GM12878 (cell line): ENCODE measurements around the gene CCDC110. TPM values are rescaled to one million over a fixed set of nuclear protein-coding genes. Genes with fewer than 3 reads are reported as not detected.

ENCODE experiments used
- ATAC-seq: fragments of 200-7000 bp; cut with Tn5 transposase; 3 replicates; pipeline ENCODE4 v1.9.1; 2020; ENCODE audit warnings: mild to moderate bottlenecking, moderate library complexity
- BruUV-seq: library from RNA; stranded (reverse); fragments of 400-500 nt; replicated peaks from 2 replicates; lab custom pipeline; 2021; lab: Mats Ljungman, UMichigan
- CTCF ChIA-PET: fragments of 300-600 bp; sonication (Branson Sonifier 250); formaldehyde crosslinking; extraction: SDS; loops from one replicate; lab custom pipeline; 2021; ENCODE audit warnings: inconsistent platforms; lab: Yijun Ruan, JAX
- POLR2A ChIA-PET: fragments of 350-600 bp; formaldehyde crosslinking; extraction: SDS; loops from one replicate; lab custom pipeline; 2021; ENCODE audit warnings: inconsistent platforms; lab: Charles Lee
- RAD21 ChIA-PET: fragments of 300-600 bp; sonication (Branson Sonifier 250); formaldehyde crosslinking; loops from one replicate; lab custom pipeline; 2023; ENCODE audit warnings: antibody characterized with exemption; ENCODE audit not compliant: unreplicated experiment; lab: Charles Lee
- SMC1A ChIA-PET: fragments of 300-600 bp; sonication (Branson Sonifier 250); formaldehyde crosslinking; loops from one replicate; lab custom pipeline; 2023; ENCODE audit not compliant: unreplicated experiment, uncharacterized antibody; lab: Charles Lee
- DNase-seq: peaks from one replicate; pipeline ENCODE4 v3.0.0-alpha.2; 2011; ENCODE audit warnings: low read depth, low spot score
- FAIRE-seq: peaks from 3 replicates; lab custom pipeline; 2011; peaks lifted over from hg19 to GRCh38; lab: Jason Lieb, UNC
- H2AFZ ChIP-seq: 2 replicates; pipeline ENCODE4 v1.6.0; 2011; ENCODE audit warnings: low read depth, low read length, control low read depth; ENCODE audit not compliant: control insufficient read depth
- H3K27ac ChIP-seq: 2 replicates; pipeline ENCODE4 v1.5.1; 2011; ENCODE audit warnings: control low read depth; ENCODE audit not compliant: control insufficient read depth, insufficient read depth
- H3K27me3 ChIP-seq, 2 experiments: replicated peaks in 1 of 2; 2 replicates each; pipeline versions ENCODE4 v1.6.0 to v1.6.1; 2011; ENCODE audit warnings: low read length in 1 of 2; ENCODE audit not compliant: control insufficient read depth in 2 of 2, insufficient read depth in 2 of 2
- H3K36me3 ChIP-seq, 2 experiments: 2 replicates each; pipeline ENCODE4 v1.5.1; 2011; ENCODE audit warnings: low read length in 1 of 2; ENCODE audit not compliant: control insufficient read depth in 2 of 2, insufficient read depth in 2 of 2
- H3K4me1 ChIP-seq: 2 replicates; pipeline ENCODE4 v1.6.1; 2011; ENCODE audit warnings: mild to moderate bottlenecking, low read length, moderate library complexity, mixed read lengths; ENCODE audit not compliant: control insufficient read depth, insufficient read depth
- H3K4me2 ChIP-seq: 2 replicates; pipeline ENCODE4 v1.6.0; 2011; ENCODE audit warnings: control low read depth; ENCODE audit not compliant: control insufficient read depth, insufficient read depth
- H3K4me3 ChIP-seq: fragments of 200-600 bp; sonication (generic); 2 replicates; pipeline ENCODE4 v1.5.1; 2016
- H3K79me2 ChIP-seq: 2 replicates; pipeline ENCODE4 v1.6.0; 2011; ENCODE audit warnings: low read length; ENCODE audit not compliant: control insufficient read depth, insufficient read depth
- H3K9ac ChIP-seq: 2 replicates; pipeline ENCODE4 v1.8.0; 2011; ENCODE audit warnings: low read length, control low read depth, mixed read lengths; ENCODE audit not compliant: control insufficient read depth, insufficient read depth
- H3K9me3 ChIP-seq: replicated peaks from 3 replicates; pipeline ENCODE4 v1.5.1; 2011; ENCODE audit warnings: mild to moderate bottlenecking, low read length; ENCODE audit not compliant: control insufficient read depth, insufficient read depth
- H4K20me1 ChIP-seq: 2 replicates; pipeline ENCODE4 v1.6.0; 2011; ENCODE audit not compliant: control insufficient read depth, insufficient read depth
- ATF7 ChIP-seq: fragments of 450-650 bp; IDR thresholded peaks from 2 replicates; pipeline ENCODE4 v1.6.1; 2016; ENCODE audit warnings: low read depth, mild to moderate bottlenecking
- CTCF ChIP-seq, 3 experiments: IDR thresholded peaks in 2 of 3; conservative IDR thresholded peaks in 1 of 3; 2 replicates each; pipeline ENCODE4 v1.5.1; 2011; ENCODE audit warnings: low read depth in 3 of 3, low read length in 3 of 3, mild to moderate bottlenecking in 3 of 3, control low read depth in 2 of 3, moderate library complexity in 2 of 3, inconsistent platforms in 1 of 3, mixed read lengths in 1 of 3; ENCODE audit not compliant: control insufficient read depth in 2 of 3, insufficient read depth in 1 of 3; ENCODE audit errors: extremely low read depth in 1 of 3
- ESRRA ChIP-seq: IDR thresholded peaks from 2 replicates; pipeline ENCODE4 v1.6.1; 2012; ENCODE audit warnings: mild to moderate bottlenecking, low read length, improper control_type of control experiment
- FOXK2 ChIP-seq: fragments of 450-650 bp; IDR thresholded peaks from 2 replicates; pipeline ENCODE4 v1.6.1; 2017; ENCODE audit warnings: mild to moderate bottlenecking, moderate library complexity
- HDGF ChIP-seq: fragments of 450-650 bp; IDR thresholded peaks from 2 replicates; pipeline ENCODE4 v1.6.1; 2016; ENCODE audit warnings: antibody characterized with exemption
- JUND ChIP-seq: IDR thresholded peaks from 2 replicates; pipeline ENCODE4 v1.6.1; 2012; ENCODE audit warnings: low read depth, mild to moderate bottlenecking, low read length, improper control_type of control experiment, moderate library complexity
- KAT2A ChIP-seq: conservative IDR thresholded peaks from 2 replicates; pipeline ENCODE4 v1.6.1; 2011; ENCODE audit warnings: low read depth, low read length; ENCODE audit not compliant: control insufficient read depth
- MXI1 ChIP-seq: fragments of 150-350 bp; IDR thresholded peaks from 2 replicates; pipeline ENCODE4 v1.6.1; 2011; ENCODE audit warnings: low read depth, mild to moderate bottlenecking, inconsistent platforms, low read length, improper control_type of control experiment
- NR2C1 ChIP-seq: fragments of 450-650 bp; IDR thresholded peaks from 2 replicates; pipeline ENCODE4 v1.6.1; 2017; ENCODE audit warnings: antibody characterized with exemption, mild to moderate bottlenecking, moderate library complexity
- PKNOX1 ChIP-seq: fragments of 450-650 bp; IDR thresholded peaks from 2 replicates; pipeline ENCODE4 v1.6.1; 2016; ENCODE audit warnings: mild to moderate bottlenecking
- RCOR1 ChIP-seq: conservative IDR thresholded peaks from 2 replicates; pipeline ENCODE4 v1.6.1; 2012; ENCODE audit warnings: low read depth, low read length, improper control_type of control experiment
- RELA ChIP-seq: fragments of 450-650 bp; IDR thresholded peaks from 2 replicates; pipeline ENCODE4 v1.8.0; 2014; ENCODE audit warnings: borderline replicate concordance; ENCODE audit not compliant: partially characterized antibody
- SP1 ChIP-seq: IDR thresholded peaks from one replicate; pipeline ENCODE4 v1.6.1; 2011; ENCODE audit warnings: low read depth, low read length
- ZNF24 ChIP-seq: fragments of 450-650 bp; IDR thresholded peaks from 2 replicates; pipeline ENCODE4 v1.6.1; 2017; ENCODE audit warnings: antibody characterized with exemption, mild to moderate bottlenecking
- ZNF384 ChIP-seq: IDR thresholded peaks from 2 replicates; pipeline ENCODE4 v1.6.1; 2012; ENCODE audit warnings: low read depth, mild to moderate bottlenecking, low read length, improper control_type of control experiment, borderline replicate concordance
- WGBS: methylation state at CpG from one replicate; pipeline ENCODE4 v1.1.6; 2016; ENCODE audit warnings: low lambda C conversion rate; ENCODE audit not compliant: insufficient replicate concordance, insufficient coverage; ENCODE audit errors: missing lambda C conversion rate; 5-methylcytosine and 5-hydroxymethylcytosine counted together
- in situ Hi-C: fragments of 300-500 bp; cut with MboI; formaldehyde crosslinking; loops from 9 replicates; pipeline ENCODE4 v1.14.3; 2018; ENCODE audit warnings: mixed read lengths
- intact Hi-C: fragments of 100-400 bp; cut with micrococcal nuclease; formaldehyde crosslinking; loops from one replicate; pipeline ENCODE4 v1.14.2; 2022; ENCODE audit not compliant: unreplicated experiment
- polyA plus RNA-seq, 11 experiments: library from polyadenylated mRNA; depleted of rRNA in 4 of 11; unstranded in 6 of 11; stranded (reverse) in 5 of 11; fragments of >200 nt; fragmentation: Nextera tagmentation in 4 of 11; fragmentation: Illumina TruSeq in 1 of 11; extraction: Ambion mirVana in 4 of 11; extraction: Trizol in 1 of 11; gene quantifications; 1 replicate in 1 of 11; 2 replicates in 10 of 11; pipeline versions ENCODE4 v1.2.1 to v1.2.3, GENCODE V29; 2011 to 2016; ENCODE audit warnings: inconsistent platforms in 2 of 11, missing spikeins in 2 of 11, low read depth in 1 of 11
- total RNA-seq, 4 experiments: library from RNA; depleted of rRNA in 3 of 4; stranded (reverse); fragments of >200 nt in 3 of 4; fragmentation: Illumina TruSeq in 1 of 4; extraction: Trizol in 1 of 4; gene quantifications; 2 replicates each; pipeline versions ENCODE4 v1.2.1 to v1.2.3, GENCODE V29; 2013 to 2021
- TF ChIP-seq, protein P1 (sequence below): IDR thresholded peaks from 2 replicates; pipeline ENCODE4 v1.6.1; 2012; ENCODE audit warnings: low read depth, low read length, improper control_type of control experiment
- TF ChIP-seq, protein P2 (sequence below): fragments of 450-650 bp; IDR thresholded peaks from 2 replicates; pipeline ENCODE4 v1.6.1; 2017; ENCODE audit warnings: borderline replicate concordance
- TF ChIP-seq, protein P3 (sequence below): IDR thresholded peaks from 2 replicates; pipeline ENCODE4 v1.6.1; 2011; ENCODE audit warnings: borderline replicate concordance, low read depth, mild to moderate bottlenecking, moderate library complexity, mixed read lengths, low read length; ENCODE audit not compliant: insufficient read depth; ENCODE audit errors: extremely low read length

CCDC110 gene
- total and polyA plus RNA-seq, 10 of the 15 experiments (the other 5 are each of a cell fraction or from before 2014, with no cell fraction given), result 0.85 to 3.1 (median 2.1) TPM; not detected in 1

DNA sequence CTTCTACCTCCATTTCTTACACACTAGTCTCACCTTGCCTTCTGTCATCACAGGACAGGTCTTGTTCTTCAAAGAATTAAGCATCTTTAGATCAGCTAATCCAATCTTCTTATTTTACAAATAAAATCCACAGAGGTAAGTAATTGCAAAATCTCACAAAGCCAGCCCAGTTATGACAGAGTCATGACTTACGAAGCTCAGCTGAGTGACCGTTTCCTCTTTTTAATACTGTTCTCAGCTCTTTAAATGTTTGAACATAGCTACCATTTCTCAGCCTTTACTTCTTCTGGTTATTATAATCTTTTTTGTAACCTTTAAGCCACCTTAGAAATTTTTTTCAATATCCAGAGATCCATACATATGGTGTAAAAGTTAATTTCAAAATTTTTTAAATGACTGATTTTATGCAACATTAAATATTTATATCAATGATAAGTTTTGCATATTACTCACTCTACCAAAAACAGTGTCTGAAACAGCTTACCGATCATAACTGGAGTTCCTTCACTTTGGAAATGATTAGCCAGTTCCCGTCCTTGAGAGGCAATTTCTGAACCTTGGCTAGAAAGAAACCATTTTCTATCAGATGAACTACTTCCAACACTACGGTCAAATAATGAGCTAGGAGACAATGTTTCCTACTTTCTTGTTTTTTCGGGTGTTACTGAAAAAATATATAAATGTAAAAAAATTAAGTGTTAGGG is 66.1 kb downstream of the CCDC110 start:
- in situ Hi-C loops (no loop called here), intact Hi-C loops (no loop called here)
- ATAC-seq (peak; percentile 88), FAIRE-seq (peak; percentile 92), DNase-seq (no peak)
- no peak overlapping the region; the same call in 1 of the 2 replicates for H2AFZ ChIP-seq
- WGBS, result 18% methylated on average over 6 of the region's 6 CpGs
- no TSS peak for BruUV-seq
- RAD21 ChIA-PET, result interaction anchor here (0.6 to 2.1 kb wide), 5 partner anchors 9 to 182 kb away, joined by 3 to 21 read pairs (median 4); partner anchors contain the start of genes ANKRD37, LRP2BP and UFSP2
- H3K4me1 ChIP-seq, result peaks cover 6% of the 10 kb centered on the region; the same call in 1 of the 2 replicates
- SMC1A ChIA-PET, result interaction anchor here (0.8 to 4.9 kb wide), 11 partner anchors 9 to 201 kb away, joined by 3 to 25 read pairs (median 3); partner anchors contain the start of genes ANKRD37, LRP2BP and UFSP2
- POLR2A ChIA-PET, result interaction anchor here (0.8 to 2.2 kb wide), 4 partner anchors 9 to 98 kb away, joined by 3 to 15 read pairs (median 8); partner anchors contain the start of genes ANKRD37, LRP2BP and UFSP2
- peaks cover 2% of the 10 kb centered on the region; the same call in 1 of the 3 replicates for H3K9me3 ChIP-seq
- peak overlapping the region; percentile 69 for H3K27ac ChIP-seq
- no peak overlapping the region for H3K9ac ChIP-seq
- CTCF ChIA-PET, result interaction anchor here (0.7 to 1.8 kb wide), 7 partner anchors 9 to 193 kb away, joined by 3 to 7 read pairs (median 4); partner anchors contain the start of gene ANKRD37
- no peak overlapping the region for H3K4me3 ChIP-seq
- H3K79me2 ChIP-seq, result no peaks in the 10 kb centered on the region; the same call in 1 of the 2 replicates
- no peaks in the 10 kb centered on the region for H3K27me3 ChIP-seq
- no peak overlapping the region; the same call in 1 of the 2 replicates for H3K4me2 ChIP-seq
- H3K36me3 ChIP-seq, result peaks cover 2 to 8% of the 10 kb centered on the region in 2 experiments; a peak in 2 of 4 replicates
- H4K20me1 ChIP-seq, result no peaks in the 10 kb centered on the region
- TF ChIP-seq JUND, result no peak
- TF ChIP-seq SP1, result no peak
- TF ChIP-seq KAT2A, result no peak
- TF ChIP-seq ZNF24, result no peak
- no peak for TF ChIP-seq FOXK2
- TF ChIP-seq RCOR1, result no peak
- no peak for TF ChIP-seq ATF7
- TF ChIP-seq, protein P1, sequence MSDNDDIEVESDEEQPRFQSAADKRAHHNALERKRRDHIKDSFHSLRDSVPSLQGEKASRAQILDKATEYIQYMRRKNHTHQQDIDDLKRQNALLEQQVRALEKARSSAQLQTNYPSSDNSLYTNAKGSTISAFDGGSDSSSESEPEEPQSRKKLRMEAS, result no peak
- TF ChIP-seq ESRRA, result no peak
- TF ChIP-seq MXI1, result no peak
- TF ChIP-seq PKNOX1, result no peak
- TF ChIP-seq, protein P2, sequence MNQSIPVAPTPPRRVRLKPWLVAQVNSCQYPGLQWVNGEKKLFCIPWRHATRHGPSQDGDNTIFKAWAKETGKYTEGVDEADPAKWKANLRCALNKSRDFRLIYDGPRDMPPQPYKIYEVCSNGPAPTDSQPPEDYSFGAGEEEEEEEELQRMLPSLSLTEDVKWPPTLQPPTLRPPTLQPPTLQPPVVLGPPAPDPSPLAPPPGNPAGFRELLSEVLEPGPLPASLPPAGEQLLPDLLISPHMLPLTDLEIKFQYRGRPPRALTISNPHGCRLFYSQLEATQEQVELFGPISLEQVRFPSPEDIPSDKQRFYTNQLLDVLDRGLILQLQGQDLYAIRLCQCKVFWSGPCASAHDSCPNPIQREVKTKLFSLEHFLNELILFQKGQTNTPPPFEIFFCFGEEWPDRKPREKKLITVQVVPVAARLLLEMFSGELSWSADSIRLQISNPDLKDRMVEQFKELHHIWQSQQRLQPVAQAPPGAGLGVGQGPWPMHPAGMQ, result no peak
- no peak for TF ChIP-seq ZNF384
- TF ChIP-seq RELA, result no peak
- TF ChIP-seq HDGF, result no peak
- no peak for TF ChIP-seq NR2C1
- TF ChIP-seq, protein P3, sequence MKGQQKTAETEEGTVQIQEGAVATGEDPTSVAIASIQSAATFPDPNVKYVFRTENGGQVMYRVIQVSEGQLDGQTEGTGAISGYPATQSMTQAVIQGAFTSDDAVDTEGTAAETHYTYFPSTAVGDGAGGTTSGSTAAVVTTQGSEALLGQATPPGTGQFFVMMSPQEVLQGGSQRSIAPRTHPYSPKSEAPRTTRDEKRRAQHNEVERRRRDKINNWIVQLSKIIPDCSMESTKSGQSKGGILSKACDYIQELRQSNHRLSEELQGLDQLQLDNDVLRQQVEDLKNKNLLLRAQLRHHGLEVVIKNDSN, result no peak
- TF ChIP-seq CTCF (IDR thresholded peaks at IDR 0.05 in 2 of 3, conservative IDR thresholded peaks at IDR 0.05 in 1 of 3; ENCODE audit: control insufficient read depth in 2 of 3, extremely low read depth in 1 of 3, insufficient read depth in 1 of 3, low read depth in 3 of 3, low read length in 3 of 3), result no peak
